Raji (cell line): Measurements from ENCODE around the gene RING1.

Experiments
- POLR2A ChIP-seq: IDR thresholded peaks from 2 replicates; pipeline ENCODE4 v1.6.1; 2011; ENCODE audit warnings: low read depth, low read length, control low read depth; ENCODE audit not compliant: insufficient read depth

RING1 gene

GRCh38 chr6:33197431-33198048, 10.8 kb upstream of the RING1 start:
- no peak for TF ChIP-seq POLR2A

- no peak for TF ChIP-seq POLR2A
Observed at GRCh38 chr6:33198159-33198852, 10.0 kb upstream of the RING1 start.

DNA sequence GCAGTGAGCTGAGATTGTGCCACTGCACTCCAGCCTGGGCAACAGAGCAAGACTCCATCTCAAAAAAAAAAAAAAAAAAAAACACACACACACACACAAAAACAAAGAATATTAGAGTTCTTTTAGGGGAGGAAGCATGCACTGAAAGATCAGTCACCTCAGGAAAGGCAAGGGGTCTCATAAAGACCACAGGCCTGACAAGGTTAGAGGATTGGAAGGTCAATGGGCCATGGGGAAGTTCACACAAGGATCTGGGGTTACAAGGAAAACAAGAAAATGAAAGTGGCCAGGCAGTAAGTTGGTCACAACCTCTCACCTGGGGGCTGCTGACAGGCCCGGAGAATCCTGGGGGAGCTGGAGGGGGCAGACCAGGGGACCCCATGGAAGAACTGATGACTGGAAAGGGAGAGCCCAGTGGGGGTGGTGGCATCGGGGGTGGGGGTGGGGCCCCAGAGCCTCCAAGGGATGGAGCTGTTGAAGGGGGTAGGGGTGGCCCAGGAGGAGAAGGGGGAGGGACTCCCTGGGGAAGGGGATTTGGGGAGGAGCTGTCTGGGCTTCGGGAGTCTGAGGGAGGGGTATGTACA, 9.4 kb upstream of the RING1 start:
- no peak for TF ChIP-seq POLR2A

DNA sequence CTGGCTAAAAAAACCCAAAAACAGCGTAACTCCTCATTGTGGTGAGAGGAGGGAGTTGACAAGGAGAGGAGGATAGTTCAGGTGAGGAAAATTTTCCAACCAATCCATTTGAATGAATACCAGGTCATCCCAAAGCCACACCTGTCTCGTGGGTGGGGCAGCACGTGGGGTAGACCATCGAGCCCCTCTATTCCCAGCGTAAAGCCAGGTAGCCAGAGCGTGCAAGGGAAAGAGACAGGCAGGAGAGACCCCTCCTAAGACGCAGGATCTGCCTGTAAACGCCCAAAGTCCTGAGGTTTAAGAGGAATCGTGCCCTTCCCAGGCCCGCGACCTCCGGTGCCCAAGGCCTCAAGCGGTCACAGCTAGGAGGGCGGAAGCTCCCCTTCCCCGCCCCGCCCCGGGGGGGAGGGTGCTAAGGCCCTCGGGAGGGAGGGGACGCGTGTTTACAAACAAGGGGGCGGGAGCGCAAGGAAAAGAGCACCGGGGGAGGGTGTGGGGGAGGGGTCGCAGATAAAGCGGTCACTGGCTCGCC, 8.5 kb upstream of the RING1 start:
- TF ChIP-seq POLR2A, result peak; percentile 76

- TF ChIP-seq POLR2A, result peak; percentile 76
Observed at GRCh38 chr6:33200219-33201146, 7.8 kb upstream of the RING1 start, which contains the start of the genes RXRB and SLC39A7. Gene RXRB (minus strand): TSS chr6:33200665. CDS start chr6:33200476, 189 bp downstream. Gene SLC39A7 (plus strand): TSS chr6:33200867. CDS start chr6:33201246, 379 bp downstream.

- no peak for TF ChIP-seq POLR2A
Observed at GRCh38 chr6:33201147-33201545, 7.2 kb upstream of the RING1 start.

- TF ChIP-seq POLR2A, result no peak
Observed at GRCh38 chr6:33201935-33202334, 6.4 kb upstream of the RING1 start.

GRCh38 chr6:33202799-33203198, 5.5 kb upstream of the RING1 start:
- TF ChIP-seq POLR2A, result no peak

- no peak for TF ChIP-seq POLR2A
Observed at GRCh38 chr6:33203443-33204164, 4.7 kb upstream of the RING1 start.

DNA sequence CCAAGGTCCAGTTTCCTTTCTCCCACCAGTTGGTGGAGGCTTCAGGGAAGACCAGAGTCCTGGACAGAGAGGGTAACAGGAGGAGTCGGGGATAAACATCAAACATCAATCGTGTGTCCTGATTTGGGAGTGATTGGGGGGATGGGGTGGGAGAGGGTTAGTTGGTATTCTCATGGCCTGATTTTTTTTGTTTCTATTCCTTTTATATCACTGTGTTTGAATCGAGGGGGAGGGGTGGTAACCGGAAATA, 4.2 kb upstream of the RING1 start:
- TF ChIP-seq POLR2A, result no peak

GRCh38 chr6:33204415-33205190, 3.7 kb upstream of the RING1 start, which contains the start of gene HSD17B8:
Gene HSD17B8 (plus strand): TSS chr6:33204655. CDS start chr6:33204669, 14 bp downstream.
- peak; percentile 82 for TF ChIP-seq POLR2A

GRCh38 chr6:33205191-33206026, 2.9 kb upstream of the RING1 start:
- TF ChIP-seq POLR2A, result no peak
